Endothelial cell of umbilical vein (primary cell): ENCODE results near the gene NCF4. TPM values are rescaled to one million over a fixed set of nuclear protein-coding genes. Genes with fewer than 3 reads are reported as not detected.

ENCODE experiments used
- BruUV-seq: library from RNA; stranded (reverse); fragments of 400-500 nt; replicated peaks from 2 replicates; lab custom pipeline; 2021; lab: Mats Ljungman, UMichigan
- CTCF ChIA-PET: fragments of 300-600, 350-600 bp; sonication (Branson Sonifier 250); formaldehyde crosslinking; loops from one replicate; lab custom pipeline; 2021; ENCODE audit warnings: antibody characterized with exemption, inconsistent platforms; lab: Charles Lee
- POLR2A ChIA-PET: fragments of 300-600, 350-600 bp; sonication (Branson Sonifier 250); formaldehyde crosslinking; loops from one replicate; lab custom pipeline; 2021; ENCODE audit warnings: antibody characterized with exemption, inconsistent platforms; lab: Charles Lee
- DNase-seq: peaks from one replicate; pipeline ENCODE4 v3.0.0-alpha.2; 2011; ENCODE audit warnings: low read depth, low spot score
- FAIRE-seq: peaks from 2 replicates; lab custom pipeline; 2011; peaks lifted over from hg19 to GRCh38; lab: Jason Lieb, UNC
- H2AFZ ChIP-seq: 2 replicates; pipeline ENCODE4 v1.6.0; 2012; ENCODE audit warnings: low read depth, low read length, control low read depth, inconsistent platforms
- H3K27ac ChIP-seq: 2 replicates; pipeline ENCODE4 v1.5.1; 2011; ENCODE audit warnings: low read depth, mild to moderate bottlenecking, control low read depth, low read length, moderate library complexity; ENCODE audit not compliant: insufficient read depth
- H3K27me3 ChIP-seq, 2 experiments: 2 replicates each; pipeline versions ENCODE4 v1.6.0 to v1.6.1; 2011; ENCODE audit warnings: low read length in 2 of 2, mixed read lengths in 1 of 2; ENCODE audit not compliant: control insufficient read depth in 2 of 2, insufficient read depth in 2 of 2
- H3K36me3 ChIP-seq, 2 experiments: 2 replicates in 1 of 2; 3 replicates in 1 of 2; pipeline ENCODE4 v1.5.1; 2011; ENCODE audit warnings: low read length in 2 of 2, mild to moderate bottlenecking in 1 of 2, moderate library complexity in 1 of 2; ENCODE audit not compliant: control insufficient read depth in 2 of 2, insufficient read depth in 2 of 2; ENCODE audit errors: extremely low read depth in 1 of 2
- H3K4me1 ChIP-seq: 3 replicates; pipeline ENCODE4 v1.5.1; 2011; ENCODE audit warnings: mild to moderate bottlenecking, low read length; ENCODE audit not compliant: control insufficient read depth, insufficient read depth; ENCODE audit errors: extremely low read depth
- H3K4me2 ChIP-seq: 2 replicates; pipeline ENCODE4 v1.6.1; 2011; ENCODE audit warnings: low read length, control low read depth, mixed read lengths; ENCODE audit not compliant: insufficient read depth
- H3K4me3 ChIP-seq, 3 experiments: fragments of 200-600 bp in 1 of 3; sonication (generic), shearing (Covaris generic) in 1 of 3; replicated peaks in 1 of 3; 2 replicates each; pipeline ENCODE4 v1.5.1; 2011 to 2016; ENCODE audit warnings: control low read depth in 3 of 3, low read length in 3 of 3, mild to moderate bottlenecking in 2 of 3, inconsistent platforms in 1 of 3, low read depth in 1 of 3, moderate library complexity in 1 of 3; ENCODE audit not compliant: insufficient read depth in 1 of 3
- H3K79me2 ChIP-seq: 2 replicates; pipeline ENCODE4 v1.6.0; 2012; ENCODE audit warnings: low read length, inconsistent platforms; ENCODE audit not compliant: control insufficient read depth, insufficient read depth
- H3K9ac ChIP-seq: replicated peaks from 2 replicates; pipeline ENCODE3; 2011; ENCODE audit warnings: low read length, control low read depth; ENCODE audit not compliant: insufficient read depth; ENCODE audit errors: extremely low read depth
- H3K9me1 ChIP-seq: replicated peaks from 3 replicates; pipeline ENCODE4 v1.6.0; 2011; ENCODE audit warnings: mild to moderate bottlenecking, low read length; ENCODE audit not compliant: control insufficient read depth, insufficient read depth; ENCODE audit errors: extremely low read depth
- H3K9me3 ChIP-seq: replicated peaks from 2 replicates; pipeline ENCODE4 v1.5.1; 2012; ENCODE audit warnings: low read length, inconsistent platforms; ENCODE audit not compliant: control insufficient read depth, insufficient read depth
- H4K20me1 ChIP-seq: replicated peaks from 2 replicates; pipeline ENCODE3; 2011; ENCODE audit warnings: mild to moderate bottlenecking, low read length; ENCODE audit not compliant: control insufficient read depth, insufficient read depth; ENCODE audit errors: extremely low read depth
- CTCF ChIP-seq, 2 donors: IDR thresholded peaks; 1 replicate in 1 of 2; 2 replicates in 1 of 2; pipeline ENCODE4 v1.5.1; 2011; ENCODE audit warnings: low read length in 2 of 2, mild to moderate bottlenecking in 2 of 2, moderate library complexity in 2 of 2, control low read depth in 1 of 2, inconsistent platforms in 1 of 2, low read depth in 1 of 2; ENCODE audit not compliant: insufficient read depth in 1 of 2; ENCODE audit errors: extremely low read depth in 1 of 2
- EZH2 ChIP-seq: IDR thresholded peaks from 2 replicates; pipeline ENCODE4 v1.6.1; 2012; ENCODE audit warnings: borderline replicate concordance, low read depth, mild to moderate bottlenecking, moderate library complexity, low read length, inconsistent platforms; ENCODE audit not compliant: severe bottlenecking
- FOS ChIP-seq: IDR thresholded peaks from 2 replicates; pipeline ENCODE4 v1.6.1; 2011; ENCODE audit warnings: mild to moderate bottlenecking, low read length, moderate library complexity, borderline replicate concordance; ENCODE audit not compliant: insufficient read depth
- GATA2 ChIP-seq: IDR thresholded peaks from 2 replicates; pipeline ENCODE4 v1.7.0; 2011; ENCODE audit warnings: low read depth, mild to moderate bottlenecking, moderate library complexity, mixed read lengths, low read length; ENCODE audit not compliant: insufficient read length, insufficient read depth
- JUN ChIP-seq: IDR thresholded peaks from 2 replicates; pipeline ENCODE4 v1.6.1; 2011; ENCODE audit warnings: borderline replicate concordance, low read depth; ENCODE audit not compliant: insufficient read length, insufficient read depth
- MAX ChIP-seq: IDR thresholded peaks from 2 replicates; pipeline ENCODE4 v1.6.1; 2011; ENCODE audit not compliant: insufficient read depth, insufficient read length
- MYC ChIP-seq: IDR thresholded peaks from one replicate; pipeline ENCODE4 v1.6.1; 2011; ENCODE audit warnings: mild to moderate bottlenecking, low read depth, low read length
- POLR2A ChIP-seq: IDR thresholded peaks from 2 replicates; pipeline ENCODE4 v1.6.1; 2012; ENCODE audit warnings: low read depth, mild to moderate bottlenecking, control low read depth, low read length
- POLR2AphosphoS5 ChIP-seq: IDR thresholded peaks from 2 replicates; pipeline ENCODE4 v1.6.1; 2012; ENCODE audit warnings: low read depth, mild to moderate bottlenecking, control low read depth, low read length, moderate library complexity; ENCODE audit not compliant: insufficient read depth
- dilution Hi-C: fragments of 300-500 bp; cut with MboI; formaldehyde crosslinking; loops from one replicate; pipeline ENCODE4 v1.15.0; 2019; ENCODE audit warnings: low sequenced_read_pairs; ENCODE audit not compliant: extremely low pct_ligation_motif_present
- intact Hi-C: fragments of 100-400 bp; cut with micrococcal nuclease; formaldehyde crosslinking; loops from one replicate; pipeline ENCODE4 v1.10.0; 2022
- polyA plus RNA-seq, 4 experiments: library from polyadenylated mRNA; depleted of rRNA in 3 of 4; stranded (reverse) in 3 of 4; unstranded in 1 of 4; fragments of >200 nt; gene quantifications; 2 replicates each; pipeline versions ENCODE4 v1.2.1 to v1.2.3, GENCODE V29; 2011 to 2012; ENCODE audit warnings: missing spikeins in 1 of 4
- total RNA-seq: library from RNA; stranded (reverse); gene quantifications from 2 replicates; pipeline ENCODE4 v1.2.3, GENCODE V29; 2021

Gene NCF4
- total and polyA plus RNA-seq, 2 donors (not counting 3 experiments of a cell fraction or from before 2014, with no cell fraction given), result 0.07 TPM; not detected in 1

- Histone ChIP-seq H3K4me2 (no peak overlapping the region), H3K36me3 (no peaks in the 10 kb centered on the region), H3K79me2 (no peaks in the 10 kb centered on the region), H3K27ac (no peak overlapping the region), H3K4me3 (no peak overlapping the region), H4K20me1 (no peaks in the 10 kb centered on the region), H2AFZ (no peak overlapping the region), H3K9me1 (no peaks in the 10 kb centered on the region), H3K9ac (no peak overlapping the region), H3K27me3 (peaks cover 46 to 50% of the 10 kb centered on the region in 2 experiments), H3K4me1 (peaks cover 4% of the 10 kb centered on the region), H3K9me3 (no peaks in the 10 kb centered on the region)
- FAIRE-seq (no peak), DNase-seq (no peak)
- BruUV-seq, result no TSS peak
- intact Hi-C loops (no loop called here), dilution Hi-C loops (no loop called here)
- ChIA-PET POLR2A (no interaction called here), CTCF (interaction anchor here (3.7 kb wide), 1 partner anchor 39 kb away, joined by 22 read pairs; no protein-coding TSS in a partner anchor)
- no peak for TF ChIP-seq POLR2AphosphoS5
- no peak for TF ChIP-seq JUN
- no peak for TF ChIP-seq GATA2
- no peak for TF ChIP-seq CTCF (IDR thresholded peaks at IDR 0.05; ENCODE audit: extremely low read depth in 1 of 2, insufficient read depth in 1 of 2, low read depth in 1 of 2, low read length in 2 of 2)
- TF ChIP-seq MAX, result no peak
- TF ChIP-seq FOS, result no peak
- no peak for TF ChIP-seq EZH2
- TF ChIP-seq MYC, result no peak
- TF ChIP-seq POLR2A, result no peak
These were observed 42.7 kb upstream of the NCF4 start for GRCh38 chr22:36818010-36818642.
